Heart right ventricle (tissue), 16 donors: Measurements from ENCODE around the gene CDK1. TPM values are rescaled to one million over a fixed set of nuclear protein-coding genes. Genes with fewer than 3 reads are reported as not detected.

Source experiments
- ATAC-seq, 8 donors: fragments of 200-7000 bp; cut with Tn5 transposase; one replicate each; pipeline ENCODE4 v1.9.1; 2020; ENCODE audit warnings: mild to moderate bottlenecking in 8 of 8, moderate library complexity in 8 of 8, moderate number of reproducible peaks in 1 of 8
- DNase-seq, 2 donors: peaks; one replicate each; pipeline ENCODE4 v3.0.0-alpha.2; 2020
- H3K27ac ChIP-seq, 10 donors: fragments of 200-600 bp; sonication (generic) in 2 of 10; one replicate each; pipeline versions ENCODE4 v1.5.0 to v1.8.0; 2020 to 2022; ENCODE audit warnings: mild to moderate bottlenecking in 3 of 10
- H3K27me3 ChIP-seq, 7 donors: fragments of 200-600 bp; one replicate each; pipeline ENCODE4 v1.8.0; 2021 to 2022; ENCODE audit warnings: mild to moderate bottlenecking in 2 of 7
- H3K36me3 ChIP-seq, 9 donors: fragments of 200-600 bp; sonication (generic) in 1 of 9; one replicate each; pipeline versions ENCODE4 v1.5.0 to v1.8.0; 2020 to 2022; ENCODE audit warnings: mild to moderate bottlenecking in 2 of 9
- H3K4me1 ChIP-seq, 9 donors: fragments of 200-600 bp; sonication (generic) in 1 of 9; one replicate each; pipeline versions ENCODE4 v1.5.0 to v1.8.0; 2020 to 2022; ENCODE audit warnings: mild to moderate bottlenecking in 4 of 9
- H3K4me3 ChIP-seq, 10 donors: fragments of 200-600 bp; sonication (generic) in 2 of 10; one replicate each; pipeline versions ENCODE4 v1.5.0 to v1.8.0; 2020 to 2022; ENCODE audit warnings: mild to moderate bottlenecking in 7 of 10, moderate library complexity in 2 of 10
- H3K9me3 ChIP-seq, 11 donors: fragments of 200-600 bp in 10 of 11; sonication (generic) in 2 of 11; one replicate each; pipeline versions ENCODE4 v1.5.0 to v1.8.0; 2013 to 2022; ENCODE audit warnings: mild to moderate bottlenecking in 2 of 11, control low read depth in 1 of 11, moderate library complexity in 1 of 11
- WGBS, 2 donors: extraction: QIAGEN DNeasy Blood & Tissue Kit; methylation state at CpG; one replicate each; pipeline ENCODE4 v1.1.7; 2013; ENCODE audit warnings: inconsistent platforms in 1 of 2; 5-methylcytosine and 5-hydroxymethylcytosine counted together
- intact Hi-C, 10 donors: fragments of 100-400 bp; cut with DNase I; formaldehyde crosslinking; loops; one replicate each; pipeline versions ENCODE4 v1.11.1 to v1.14.2; 2022
- polyA plus RNA-seq, 2 donors: library from polyadenylated mRNA; stranded (reverse); fragments of 200-250 nt; gene quantifications; one replicate each; pipeline ENCODE4 v1.2.3, GENCODE V29; 2013
- total RNA-seq, 10 donors: library from RNA; stranded (reverse); fragmentation: NEBNext Ultra II Directional in 3 of 10; extraction: Animal tissue kit (Norgen Biotek cat#: 25700) in 3 of 10; gene quantifications; one replicate each; pipeline versions ENCODE4 v1.2.1 to v1.2.4, GENCODE V29; 2021 to 2023
- TF ChIP-seq, protein P1 (sequence below), 9 donors: fragments of 200-600 bp; sonication (generic) in 2 of 9; IDR thresholded peaks; one replicate each; pipeline versions ENCODE4 v1.5.0 to v1.8.0; 2021 to 2022; ENCODE audit warnings: antibody characterized with exemption in 9 of 9, mild to moderate bottlenecking in 5 of 9, moderate library complexity in 1 of 9
- donor health status: Arrhythmogenic right ventricular cardiomyopathy.
- donor health status: ischemic (EF 13 %, LVEDD 7.1; RV severe dilation, severe dysfunction).
- donor health status: healthy with polysubstance abuse.
- donor health status: DM: no; HTN: yes; CAD: no.
- donor health status: DM: no; HTN: no; CAD: no.
- donor health status: ischemic (EF 25% LVEDD 6.9; RV normal size, moderate dysfunction).
- donor health status: ischemic (EF 25% LVEDD 5.7; RV mildly dilated, moderate dysfunction).
- donor health status: healthy.
- donor health status: DM: yes; HTN: yes; CAD: no.
- donor health status: Ischemic cardiomyopathy.
- donor health status: ischemic (EF 35%, LVEDD 5.7; RV mildly dilated, moderate dysfunction).
- donor health status: nonischemic (EF 11% LVEDD 7.7; RV severe dilation, severe dysfunction).
- donor health status: DM: yes; HTN: yes; CAD: no.
- donor health status: PGD.
- donor health status: ischemic (EF 29% LVEDD 5.4; RV normal size, mild dysfunction).
- donor health status: nonischemic (EF 23%, LVEDD 6.1; RV moderate dilation, normal function).

CDK1 gene
- total and polyA plus RNA-seq, 12 donors = 0.27 to 8.6 (median 1.0) TPM

- no peaks in the 10 kb centered on the region for H3K36me3 ChIP-seq
- no peak overlapping the region for H3K27ac ChIP-seq
- no peak overlapping the region for H3K4me3 ChIP-seq
- H3K4me1 ChIP-seq = no peaks in the 10 kb centered on the region
- TF ChIP-seq, protein P1, sequence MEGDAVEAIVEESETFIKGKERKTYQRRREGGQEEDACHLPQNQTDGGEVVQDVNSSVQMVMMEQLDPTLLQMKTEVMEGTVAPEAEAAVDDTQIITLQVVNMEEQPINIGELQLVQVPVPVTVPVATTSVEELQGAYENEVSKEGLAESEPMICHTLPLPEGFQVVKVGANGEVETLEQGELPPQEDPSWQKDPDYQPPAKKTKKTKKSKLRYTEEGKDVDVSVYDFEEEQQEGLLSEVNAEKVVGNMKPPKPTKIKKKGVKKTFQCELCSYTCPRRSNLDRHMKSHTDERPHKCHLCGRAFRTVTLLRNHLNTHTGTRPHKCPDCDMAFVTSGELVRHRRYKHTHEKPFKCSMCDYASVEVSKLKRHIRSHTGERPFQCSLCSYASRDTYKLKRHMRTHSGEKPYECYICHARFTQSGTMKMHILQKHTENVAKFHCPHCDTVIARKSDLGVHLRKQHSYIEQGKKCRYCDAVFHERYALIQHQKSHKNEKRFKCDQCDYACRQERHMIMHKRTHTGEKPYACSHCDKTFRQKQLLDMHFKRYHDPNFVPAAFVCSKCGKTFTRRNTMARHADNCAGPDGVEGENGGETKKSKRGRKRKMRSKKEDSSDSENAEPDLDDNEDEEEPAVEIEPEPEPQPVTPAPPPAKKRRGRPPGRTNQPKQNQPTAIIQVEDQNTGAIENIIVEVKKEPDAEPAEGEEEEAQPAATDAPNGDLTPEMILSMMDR (IDR thresholded peaks at IDR 0.05) = no peak
- ATAC-seq (no peak), DNase-seq (no peak)
- no peaks in the 10 kb centered on the region for H3K9me3 ChIP-seq
- intact Hi-C loops = no loop called here
- WGBS, 2 donors = 19 to 28% methylated on average over 3 of the region's 3 CpGs
- H3K27me3 ChIP-seq = peaks cover 0 to 23% (median 5%) of the 10 kb centered on the region in 7 donors
Measured at GRCh38 chr10:60757420-60757895, 20.8 kb upstream of the CDK1 start.

GRCh38 chr10:60759181-60759580 lies 19.1 kb upstream of the CDK1 start:
- H3K9me3 ChIP-seq = no peaks in the 10 kb centered on the region
- WGBS, 2 donors = 77 to 91% methylated on average over 6 of the region's 6 CpGs
- no peaks in the 10 kb centered on the region for H3K4me1 ChIP-seq
- H3K27me3 ChIP-seq = peaks cover 0 to 23% (median 5%) of the 10 kb centered on the region in 7 donors
- no peak overlapping the region for H3K4me3 ChIP-seq
- ATAC-seq (no peak), DNase-seq (no peak)
- H3K27ac ChIP-seq = no peak overlapping the region
- H3K36me3 ChIP-seq = no peaks in the 10 kb centered on the region
- intact Hi-C loops = no loop called here
- TF ChIP-seq, protein P1 (IDR thresholded peaks at IDR 0.05) = no peak

DNA sequence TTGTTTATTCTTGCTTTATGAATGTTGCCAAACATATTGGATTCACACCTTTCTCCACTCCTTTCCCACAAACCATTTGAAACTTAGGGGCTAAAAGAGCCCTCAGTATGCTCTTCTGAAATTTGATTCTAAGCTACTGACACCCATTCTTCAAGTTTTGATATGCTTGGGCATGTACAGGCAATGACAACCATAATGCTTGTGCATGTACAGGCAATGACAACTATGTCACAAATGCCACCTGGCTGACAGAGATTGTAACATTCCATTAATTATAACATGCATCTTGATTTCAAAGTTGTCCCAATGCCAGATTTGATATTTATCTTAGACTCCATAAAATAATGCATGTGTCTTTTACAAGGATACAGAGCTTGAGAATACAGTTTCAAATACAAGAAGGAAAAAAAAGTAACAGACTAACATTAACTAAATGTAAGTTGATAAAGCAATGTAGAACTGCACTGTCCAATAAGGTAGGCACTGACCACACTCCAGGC lies 17.5 kb upstream of the CDK1 start:
- TF ChIP-seq, protein P1 (IDR thresholded peaks at IDR 0.05) = no peak
- Histone ChIP-seq H3K9me3 (no peaks in the 10 kb centered on the region), H3K36me3 (no peaks in the 10 kb centered on the region), H3K27ac (no peak overlapping the region), H3K4me1 (no peaks in the 10 kb centered on the region), H3K4me3 (no peak overlapping the region), H3K27me3 (peaks cover 0 to 19% (median 5%) of the 10 kb centered on the region in 7 donors)
- intact Hi-C loops = no loop called here
- DNase-seq = no peak
- no peak for ATAC-seq

GRCh38 chr10:60762554-60762953 lies 15.7 kb upstream of the CDK1 start:
- Histone ChIP-seq H3K4me1 (no peaks in the 10 kb centered on the region), H3K27ac (no peak overlapping the region), H3K36me3 (no peaks in the 10 kb centered on the region), H3K9me3 (no peaks in the 10 kb centered on the region), H3K4me3 (no peak overlapping the region), H3K27me3 (peaks cover 0 to 11% (median 0%) of the 10 kb centered on the region in 7 donors)
- intact Hi-C loops = no loop called here
- TF ChIP-seq, protein P1 (IDR thresholded peaks at IDR 0.05) = no peak
- ATAC-seq (no peak), DNase-seq (no peak)
- WGBS, 2 donors = 83 to 89% methylated on average over 1 of the region's 1 CpG
